H9 (cell line): Measurements from ENCODE around the gene ISX. TPM values are rescaled to one million over a fixed set of nuclear protein-coding genes. Genes with fewer than 3 reads are reported as not detected.

ENCODE experiments used
- DNase-seq: peaks from one replicate; pipeline ENCODE4 v3.0.0-alpha.2; 2017
- H2AFZ ChIP-seq: one replicate; pipeline ENCODE4 v1.6.1; 2013; ENCODE audit warnings: mild to moderate bottlenecking, low read length, control low read depth, moderate library complexity
- H2AK5ac ChIP-seq: 2 replicates; pipeline ENCODE4 v1.6.1; 2013; ENCODE audit warnings: low read length, control low read depth, mixed read lengths; ENCODE audit not compliant: insufficient read length
- H2BK120ac ChIP-seq: one replicate; pipeline ENCODE4 v1.6.1; 2013; ENCODE audit warnings: low read depth, mild to moderate bottlenecking, low read length, control low read depth, inconsistent platforms; ENCODE audit not compliant: poor library complexity, severe bottlenecking
- H2BK12ac ChIP-seq: 2 replicates; pipeline ENCODE4 v1.6.1; 2013; ENCODE audit warnings: low read length, control low read depth, mixed read lengths, low read depth; ENCODE audit not compliant: insufficient read length
- H2BK15ac ChIP-seq: 2 replicates; pipeline ENCODE4 v1.6.1; 2013; ENCODE audit warnings: low read depth, low read length, control low read depth
- H2BK20ac ChIP-seq: one replicate; pipeline ENCODE4 v1.6.1; 2013; ENCODE audit warnings: low read depth, mild to moderate bottlenecking, low read length, control low read depth, inconsistent platforms; ENCODE audit not compliant: poor library complexity, severe bottlenecking
- H2BK5ac ChIP-seq: 2 replicates; pipeline ENCODE4 v1.6.1; 2013; ENCODE audit warnings: low read length, control low read depth, mixed read lengths; ENCODE audit not compliant: insufficient read length
- H3K14ac ChIP-seq: 2 replicates; pipeline ENCODE4 v1.6.1; 2013; ENCODE audit warnings: low read length, control low read depth; ENCODE audit not compliant: insufficient read depth
- H3K18ac ChIP-seq: 2 replicates; pipeline ENCODE4 v1.6.1; 2013; ENCODE audit warnings: low read depth, mild to moderate bottlenecking, mixed read lengths, low read length, control low read depth; ENCODE audit not compliant: insufficient read length
- H3K23ac ChIP-seq: 2 replicates; pipeline ENCODE4 v1.6.1; 2013; ENCODE audit warnings: low read length, control low read depth, mixed read lengths, low read depth; ENCODE audit not compliant: insufficient read length
- H3K23me2 ChIP-seq: 2 replicates; pipeline ENCODE4 v1.6.1; 2013; ENCODE audit warnings: low read depth, mild to moderate bottlenecking, mixed read lengths, low read length, control low read depth; ENCODE audit not compliant: insufficient read length, poor library complexity, severe bottlenecking
- H3K27ac ChIP-seq: 2 replicates; pipeline ENCODE4 v1.5.1; 2013; ENCODE audit warnings: low read length, control low read depth, mixed read lengths, low read depth; ENCODE audit not compliant: insufficient read length
- H3K27me3 ChIP-seq: 2 replicates; pipeline ENCODE4 v1.6.1; 2013; ENCODE audit warnings: low read length, control low read depth, inconsistent platforms; ENCODE audit not compliant: insufficient read depth
- H3K4ac ChIP-seq: 2 replicates; pipeline ENCODE4 v1.6.1; 2013; ENCODE audit warnings: low read depth, mild to moderate bottlenecking, control low read depth, inconsistent platforms, low read length, moderate library complexity
- H3K4me1 ChIP-seq: 2 replicates; pipeline ENCODE4 v1.6.1; 2013; ENCODE audit warnings: low read length, control low read depth, inconsistent platforms; ENCODE audit not compliant: insufficient read depth
- H3K4me2 ChIP-seq: 2 replicates; pipeline ENCODE4 v1.6.1; 2013; ENCODE audit warnings: low read length, control low read depth, mixed read lengths; ENCODE audit not compliant: insufficient read length, insufficient read depth
- H3K56ac ChIP-seq: 2 replicates; pipeline ENCODE4 v1.6.1; 2013; ENCODE audit warnings: low read depth, mild to moderate bottlenecking, mixed read lengths, low read length, control low read depth; ENCODE audit not compliant: insufficient read length
- H3K79me1 ChIP-seq: 2 replicates; pipeline ENCODE4 v1.6.1; 2013; ENCODE audit warnings: low read depth, mild to moderate bottlenecking, moderate library complexity, low read length, control low read depth, inconsistent platforms; ENCODE audit not compliant: insufficient read depth, poor library complexity, severe bottlenecking
- H3K79me2 ChIP-seq: 2 replicates; pipeline ENCODE4 v1.6.1; 2013; ENCODE audit warnings: low read length, control low read depth, inconsistent platforms; ENCODE audit not compliant: insufficient read depth
- H3K9ac ChIP-seq: 2 replicates; pipeline ENCODE4 v1.6.1; 2013; ENCODE audit warnings: low read length, control low read depth, mixed read lengths; ENCODE audit not compliant: insufficient read length; ENCODE audit errors: extremely low read depth
- H3K9me3 ChIP-seq: one replicate; pipeline ENCODE4 v1.6.1; 2013; ENCODE audit warnings: low read depth, low read length, inconsistent platforms; ENCODE audit not compliant: control insufficient read depth
- H3T11ph ChIP-seq: one replicate; pipeline ENCODE4 v1.6.1; 2013; ENCODE audit warnings: mild to moderate bottlenecking, low read length, control low read depth, inconsistent platforms
- H4K20me1 ChIP-seq: one replicate; pipeline ENCODE4 v1.6.1; 2013; ENCODE audit not compliant: control insufficient read depth, insufficient read length, insufficient read depth
- H4K5ac ChIP-seq: 2 replicates; pipeline ENCODE4 v1.6.1; 2013; ENCODE audit warnings: low read depth, mild to moderate bottlenecking, mixed read lengths, low read length, control low read depth; ENCODE audit not compliant: insufficient read length
- H4K8ac ChIP-seq: replicated peaks from 2 replicates; pipeline ENCODE4 v1.6.1; 2013; ENCODE audit warnings: low read length, control low read depth, mixed read lengths, low read depth; ENCODE audit not compliant: insufficient read length
- H4K91ac ChIP-seq: 2 replicates; pipeline ENCODE4 v1.6.1; 2013; ENCODE audit warnings: low read depth, mild to moderate bottlenecking, moderate library complexity, mixed read lengths, low read length, control low read depth; ENCODE audit not compliant: insufficient read length
- H3K27ac Mint-ChIP-seq, 3 experiments: 2 replicates in 2 of 3; 3 replicates in 1 of 3; pipeline ENCODE4 v1.8.0; 2020 to 2021; ENCODE audit warnings: mixed read lengths in 3 of 3, mild to moderate bottlenecking in 1 of 3, moderate library complexity in 1 of 3
- H3K27me3 Mint-ChIP-seq: 2 replicates; pipeline ENCODE4 v1.8.0; 2021; ENCODE audit warnings: low read depth, mild to moderate bottlenecking, moderate library complexity, mixed read lengths
- H3K36me3 Mint-ChIP-seq, 3 experiments: 2 replicates in 2 of 3; 3 replicates in 1 of 3; pipeline ENCODE4 v1.8.0; 2020 to 2021; ENCODE audit warnings: low read depth in 3 of 3, mixed read lengths in 3 of 3; ENCODE audit not compliant: insufficient read depth in 1 of 3
- H3K4me1 Mint-ChIP-seq, 2 experiments: 2 replicates each; pipeline ENCODE4 v1.8.0; 2020; ENCODE audit warnings: mixed read lengths in 2 of 2
- H3K4me3 Mint-ChIP-seq, 2 experiments: 2 replicates in 1 of 2; 3 replicates in 1 of 2; pipeline ENCODE4 v1.8.0; 2020 to 2021; ENCODE audit warnings: mild to moderate bottlenecking in 2 of 2, mixed read lengths in 2 of 2, moderate library complexity in 1 of 2
- H3K9me3 Mint-ChIP-seq, 2 experiments: 2 replicates in 1 of 2; 3 replicates in 1 of 2; pipeline ENCODE4 v1.8.0; 2020; ENCODE audit warnings: mild to moderate bottlenecking in 2 of 2, mixed read lengths in 2 of 2, moderate library complexity in 1 of 2
- CTCF ChIP-seq: fragments of 200-600 bp; sonication (generic); conservative IDR thresholded peaks from 3 replicates; pipeline ENCODE4 v1.8.0; 2021; ENCODE audit warnings: antibody characterized with exemption, mild to moderate bottlenecking
- WGBS: extraction: QIAGEN DNeasy Blood & Tissue Kit; methylation state at CpG from one replicate; pipeline ENCODE4 v1.1.7; 2013; ENCODE audit warnings: missing lambda C conversion rate, low lambda C conversion rate, mixed read lengths; ENCODE audit not compliant: insufficient read length; ENCODE audit errors: extremely low coverage; 5-methylcytosine and 5-hydroxymethylcytosine counted together
- total RNA-seq: library from RNA; stranded (reverse); gene quantifications from 2 replicates; pipeline ENCODE4 v1.2.1, GENCODE V29; 2021

ISX gene
- total RNA-seq, 1 experiment from 2014 or later, result not detected

- no peak overlapping the region for H3K27ac ChIP-seq
- no peak overlapping the region for H4K8ac ChIP-seq
- H2BK12ac ChIP-seq, result no peak overlapping the region
- H3K36me3 Mint-ChIP-seq, result 0 out of 7 replicates have a peak, but pooled peaks cover 0 to 7% (median 0%) of the 10 kb centered on the region in 3 experiments
- H3K56ac ChIP-seq, result no peak overlapping the region
- no peak overlapping the region for H3K23ac ChIP-seq
- H3K9ac ChIP-seq, result no peak overlapping the region
- H3K79me1 ChIP-seq, result no peaks in the 10 kb centered on the region
- H3K4me1 ChIP-seq, result no peaks in the 10 kb centered on the region
- peaks cover 0 to 2% of the 10 kb centered on the region in 2 experiments; a peak in 2 of 4 replicates for H3K4me1 Mint-ChIP-seq
- H3T11ph ChIP-seq, result no peak overlapping the region
- peaks cover 18% of the 10 kb centered on the region for H3K27me3 Mint-ChIP-seq
- H3K79me2 ChIP-seq, result no peaks in the 10 kb centered on the region
- no peak for TF ChIP-seq CTCF
- peaks cover 4 to 16% of the 10 kb centered on the region in 2 experiments; a peak in 3 of 5 replicates for H3K9me3 Mint-ChIP-seq
- no peak overlapping the region for H3K18ac ChIP-seq
- H4K20me1 ChIP-seq, result no peaks in the 10 kb centered on the region
- no peak overlapping the region for H4K91ac ChIP-seq
- no peak overlapping the region for H2BK5ac ChIP-seq
- H2BK15ac ChIP-seq, result no peak overlapping the region
- H3K27ac Mint-ChIP-seq, result no peak overlapping the region; a peak in 1 of 7 replicates
- H2AFZ ChIP-seq, result no peak overlapping the region
- no peak overlapping the region for H3K4me2 ChIP-seq
- H3K9me3 ChIP-seq, result no peaks in the 10 kb centered on the region
- no peak overlapping the region for H3K4me3 Mint-ChIP-seq
- no peak for DNase-seq
- no peak overlapping the region for H4K5ac ChIP-seq
- no peaks in the 10 kb centered on the region for H3K23me2 ChIP-seq
- H3K27me3 ChIP-seq, result no peaks in the 10 kb centered on the region
- H3K4ac ChIP-seq, result no peak overlapping the region
- no peak overlapping the region for H3K14ac ChIP-seq
- no peak overlapping the region for H2AK5ac ChIP-seq
- no peak overlapping the region for H2BK20ac ChIP-seq
- no CpG with 5 or more reads among the region's 3 CpGs for WGBS
- H2BK120ac ChIP-seq, result no peak overlapping the region
Observed at GRCh38 chr22:35085621-35086020, 19.7 kb downstream of the ISX start.
